ENCODE data around the gene LRRC8E. TPM values are rescaled to one million over a fixed set of nuclear protein-coding genes. Genes with fewer than 3 reads are reported as not detected.
"Not testable (repeated sequence)": the region's sequence is repeated elsewhere in the genome, so short reads cannot be mapped to it uniquely, and the experiment has no call there.

Gene LRRC8E
- total RNA-seq, 1 donor: 10.5 TPM

DNA sequence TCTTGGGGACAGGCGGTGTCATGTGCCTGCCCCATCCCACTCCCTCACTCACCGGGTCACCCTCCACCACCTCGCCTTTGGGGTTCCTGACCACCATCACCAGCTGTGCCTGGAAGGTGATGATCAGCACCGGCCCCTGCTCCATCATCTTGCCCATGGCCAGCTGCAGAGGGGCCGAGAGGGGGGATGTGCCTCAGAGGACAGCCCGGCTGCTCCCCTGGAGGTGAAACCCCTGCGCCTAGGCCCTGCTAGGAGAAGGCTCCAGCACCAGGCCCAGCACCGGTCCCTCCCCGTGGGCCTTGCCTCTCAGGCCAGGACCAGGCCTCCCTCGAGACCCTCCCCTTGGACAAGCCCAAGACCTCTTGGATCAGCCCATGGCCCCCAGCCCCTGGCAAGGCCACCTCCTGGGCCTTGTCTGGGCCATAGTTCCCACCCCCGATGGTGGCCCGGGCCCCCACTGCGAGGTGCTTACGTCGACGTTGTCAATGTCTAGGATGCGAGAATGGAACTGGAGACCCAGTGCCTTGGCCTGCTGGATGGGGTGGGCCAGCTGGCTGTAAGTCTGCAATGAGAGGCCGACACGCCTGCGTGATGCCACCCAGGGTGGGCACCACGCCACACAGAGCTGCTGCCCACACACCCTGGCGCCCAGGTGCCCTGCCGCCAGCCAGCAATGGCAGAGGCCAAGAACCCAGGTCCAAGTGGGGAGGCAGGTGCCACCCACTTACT is 39.5 kb downstream of the LRRC8E start:
- Histone ChIP-seq H3K4me2 (ENCODE audit: insufficient read depth, low read length) (peak overlapping the region; percentile 51), H3K36me3 (ENCODE audit: insufficient read depth, low read length) (peaks cover 23% of the 10 kb centered on the region)

DNA sequence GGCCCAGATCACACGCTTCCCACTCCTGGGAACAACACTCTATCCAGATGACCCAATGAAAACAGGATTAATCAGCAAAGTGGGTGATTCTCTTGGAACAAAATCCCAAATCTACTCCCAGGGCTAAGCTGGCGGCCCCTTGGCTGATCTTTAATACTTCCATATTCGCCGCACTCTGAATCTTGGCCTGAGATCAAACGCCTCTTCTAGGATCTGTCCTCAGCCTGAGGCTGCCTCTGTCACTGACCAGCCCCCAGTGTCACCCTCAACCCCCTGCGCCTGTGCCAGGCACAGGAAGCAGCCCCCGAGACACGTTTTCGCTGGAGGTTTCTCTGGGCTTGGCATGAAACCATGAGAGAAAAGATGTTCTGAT is 40.0 kb downstream of the LRRC8E start:
- peaks cover 25% of the 10 kb centered on the region for H3K4me1 ChIP-seq (ENCODE audit: insufficient read depth, low read length)
- H3K27ac ChIP-seq (ENCODE audit: low read depth, low read length): peak overlapping the region; percentile 92
- TF ChIP-seq, protein P1, sequence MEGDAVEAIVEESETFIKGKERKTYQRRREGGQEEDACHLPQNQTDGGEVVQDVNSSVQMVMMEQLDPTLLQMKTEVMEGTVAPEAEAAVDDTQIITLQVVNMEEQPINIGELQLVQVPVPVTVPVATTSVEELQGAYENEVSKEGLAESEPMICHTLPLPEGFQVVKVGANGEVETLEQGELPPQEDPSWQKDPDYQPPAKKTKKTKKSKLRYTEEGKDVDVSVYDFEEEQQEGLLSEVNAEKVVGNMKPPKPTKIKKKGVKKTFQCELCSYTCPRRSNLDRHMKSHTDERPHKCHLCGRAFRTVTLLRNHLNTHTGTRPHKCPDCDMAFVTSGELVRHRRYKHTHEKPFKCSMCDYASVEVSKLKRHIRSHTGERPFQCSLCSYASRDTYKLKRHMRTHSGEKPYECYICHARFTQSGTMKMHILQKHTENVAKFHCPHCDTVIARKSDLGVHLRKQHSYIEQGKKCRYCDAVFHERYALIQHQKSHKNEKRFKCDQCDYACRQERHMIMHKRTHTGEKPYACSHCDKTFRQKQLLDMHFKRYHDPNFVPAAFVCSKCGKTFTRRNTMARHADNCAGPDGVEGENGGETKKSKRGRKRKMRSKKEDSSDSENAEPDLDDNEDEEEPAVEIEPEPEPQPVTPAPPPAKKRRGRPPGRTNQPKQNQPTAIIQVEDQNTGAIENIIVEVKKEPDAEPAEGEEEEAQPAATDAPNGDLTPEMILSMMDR (IDR thresholded peaks at IDR 0.05; ENCODE audit: extremely low read depth, low read depth, low read length): no peak
- H3K27me3 ChIP-seq (ENCODE audit: insufficient read depth, low read length): no peaks in the 10 kb centered on the region
- no peaks in the 10 kb centered on the region for H3K9me3 ChIP-seq (ENCODE audit: low read depth, low read length)
- peak overlapping the region; percentile 51 for H3K4me2 ChIP-seq (ENCODE audit: insufficient read depth, low read length)
- peaks cover 25% of the 10 kb centered on the region for H3K36me3 ChIP-seq (ENCODE audit: insufficient read depth, low read length)
- H3K4me3 ChIP-seq (ENCODE audit: insufficient read depth, low read length): peak overlapping the region; percentile 40
- peak; percentile 91 for DNase-seq (ENCODE audit: insufficient read length, low spot score, missing footprints)
- no peaks in the 10 kb centered on the region for H4K20me1 ChIP-seq (ENCODE audit: insufficient read depth, low read length)
- H2AFZ ChIP-seq (ENCODE audit: low read length): no peak overlapping the region
- H3K79me2 ChIP-seq (ENCODE audit: insufficient read depth, low read length): peaks cover under 1% of the 10 kb centered on the region

More for the DNA sequence above, 39.5 kb downstream of the LRRC8E start:
- TF ChIP-seq, protein P1 (IDR thresholded peaks at IDR 0.05; ENCODE audit: extremely low read depth, low read depth, low read length): no peak
- peaks cover 25% of the 10 kb centered on the region for H3K4me1 ChIP-seq (ENCODE audit: insufficient read depth, low read length)
- H3K9me3 ChIP-seq (ENCODE audit: low read depth, low read length): no peaks in the 10 kb centered on the region
- H3K27me3 ChIP-seq (ENCODE audit: insufficient read depth, low read length): no peaks in the 10 kb centered on the region
- H3K79me2 ChIP-seq (ENCODE audit: insufficient read depth, low read length): peaks cover 6% of the 10 kb centered on the region
- no peak overlapping the region for H2AFZ ChIP-seq (ENCODE audit: low read length)
- DNase-seq (ENCODE audit: insufficient read length, low spot score, missing footprints): peak; percentile 76
- peak overlapping the region; percentile 92 for H3K27ac ChIP-seq (ENCODE audit: low read depth, low read length)
- no peaks in the 10 kb centered on the region for H4K20me1 ChIP-seq (ENCODE audit: insufficient read depth, low read length)
- H3K4me3 ChIP-seq (ENCODE audit: insufficient read depth, low read length): no peak overlapping the region

DNA sequence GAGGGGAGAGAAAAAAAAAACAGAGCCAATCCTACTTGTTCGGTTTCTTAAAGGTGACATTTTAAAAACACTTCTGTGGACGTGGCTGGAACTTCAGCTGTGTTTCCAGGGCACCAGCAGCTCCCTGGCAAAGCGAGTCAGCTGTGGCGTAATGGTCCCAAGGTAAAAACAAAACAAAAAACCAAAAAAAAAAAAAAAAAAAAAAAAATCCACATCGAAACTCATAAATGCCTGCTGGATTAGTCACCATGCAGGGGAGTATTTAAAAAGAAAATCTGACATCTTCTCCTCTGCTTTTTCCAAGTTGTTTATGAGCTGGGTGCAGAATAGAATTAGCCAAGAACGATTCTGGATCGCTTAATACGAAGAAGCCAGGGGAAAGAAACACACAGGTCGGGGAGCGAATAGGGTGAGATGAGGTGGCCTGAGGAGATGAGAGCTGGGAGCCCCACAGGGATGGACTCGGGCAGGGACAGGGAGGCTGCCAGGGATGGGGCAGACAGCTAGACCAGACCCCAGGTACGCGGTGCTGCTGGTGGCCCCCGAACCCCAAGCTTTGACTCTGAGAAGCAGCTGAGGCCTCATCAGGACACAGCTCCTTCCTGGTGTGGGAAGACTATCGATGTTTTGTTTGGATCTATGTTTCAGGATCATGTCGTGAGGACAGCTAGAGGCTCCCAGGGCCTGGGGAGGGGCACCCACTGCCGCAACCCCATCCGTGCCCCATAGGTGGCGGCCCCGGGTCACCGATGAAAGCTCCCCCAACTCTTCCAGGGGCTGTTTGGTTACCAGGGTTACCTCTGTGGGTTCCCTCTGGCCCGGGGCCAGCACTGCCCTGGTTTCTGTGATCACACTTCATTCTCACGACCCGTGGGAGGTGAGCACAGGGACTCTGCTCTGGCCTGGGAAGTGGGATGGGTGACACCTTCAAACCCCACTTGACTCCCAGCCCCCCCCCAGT is 40.7 kb downstream of the LRRC8E start:
- H3K27me3 ChIP-seq (ENCODE audit: insufficient read depth, low read length): no peaks in the 10 kb centered on the region
- peak overlapping the region; percentile 92 for H3K27ac ChIP-seq (ENCODE audit: low read depth, low read length)
- peak overlapping the region; percentile 51 for H3K4me2 ChIP-seq (ENCODE audit: insufficient read depth, low read length)
- H3K79me2 ChIP-seq (ENCODE audit: insufficient read depth, low read length): no peaks in the 10 kb centered on the region
- TF ChIP-seq, protein P1 (IDR thresholded peaks at IDR 0.05; ENCODE audit: extremely low read depth, low read depth, low read length): peak; percentile 49
- H3K36me3 ChIP-seq (ENCODE audit: insufficient read depth, low read length): peaks cover 32% of the 10 kb centered on the region
- DNase-seq (ENCODE audit: insufficient read length, low spot score, missing footprints): peak; percentile 98
- peaks cover 25% of the 10 kb centered on the region for H3K4me1 ChIP-seq (ENCODE audit: insufficient read depth, low read length)
- H2AFZ ChIP-seq (ENCODE audit: low read length): no peak overlapping the region
- H3K4me3 ChIP-seq (ENCODE audit: insufficient read depth, low read length): peak overlapping the region; percentile 40
- H3K9me3 ChIP-seq (ENCODE audit: low read depth, low read length): no peaks in the 10 kb centered on the region
- H4K20me1 ChIP-seq (ENCODE audit: insufficient read depth, low read length): no peaks in the 10 kb centered on the region

DNA sequence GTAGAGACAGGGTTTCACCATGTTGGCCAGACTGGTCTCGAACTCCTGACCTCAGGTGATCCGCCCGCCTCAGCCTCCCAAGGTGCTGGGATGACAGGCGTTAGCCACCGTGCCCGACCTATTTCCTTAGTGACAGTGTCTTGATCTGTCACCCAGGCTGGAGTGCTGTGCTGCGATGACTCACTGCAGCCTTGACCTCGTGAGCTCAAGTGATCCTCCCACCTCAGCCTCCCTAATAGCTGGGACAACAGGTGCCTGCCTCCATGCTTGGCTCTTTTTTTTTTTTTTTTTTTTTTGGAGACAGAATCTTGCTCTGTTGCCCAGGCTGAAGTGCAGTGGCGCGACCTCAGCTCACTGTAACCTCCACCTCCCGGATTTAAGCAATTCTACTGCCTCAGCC is 41.7 kb downstream of the LRRC8E start:
- H3K4me3 ChIP-seq (ENCODE audit: insufficient read depth, low read length); H4K20me1 ChIP-seq (ENCODE audit: insufficient read depth, low read length); DNase-seq (ENCODE audit: insufficient read length, low spot score, missing footprints); H3K9me3 ChIP-seq (ENCODE audit: low read depth, low read length); H3K4me2 ChIP-seq (ENCODE audit: insufficient read depth, low read length); H2AFZ ChIP-seq (ENCODE audit: low read length); H3K79me2 ChIP-seq (ENCODE audit: insufficient read depth, low read length); H3K27me3 ChIP-seq (ENCODE audit: insufficient read depth, low read length): not testable (repeated sequence)
- peak overlapping the region; percentile 45 for H3K27ac ChIP-seq (ENCODE audit: low read depth, low read length)
- peaks cover 25% of the 10 kb centered on the region for H3K4me1 ChIP-seq (ENCODE audit: insufficient read depth, low read length)
- peaks cover 37% of the 10 kb centered on the region for H3K36me3 ChIP-seq (ENCODE audit: insufficient read depth, low read length)

Data from osteoblast (primary cell).